HEK293 (cell line): Measurements from ENCODE around the gene TMEM208.

Experiments used
- CTCF ChIA-PET: fragments of 350-600 bp; formaldehyde crosslinking; extraction: SDS; loops from one replicate; lab custom pipeline; 2021; ENCODE audit warnings: antibody characterized with exemption; lab: Yijun Ruan, JAX
- POLR2A ChIA-PET: fragments of 300-600 bp; formaldehyde crosslinking; extraction: SDS; loops from one replicate; lab custom pipeline; 2020; ENCODE audit warnings: antibody characterized with exemption, inconsistent platforms; lab: Yijun Ruan, JAX
- H3K27ac ChIP-seq: fragments of 200-500 bp; sonication (Bioruptor generic); 2 replicates; pipeline ENCODE4 v1.5.1; 2014; ENCODE audit warnings: low read depth, low read length, control low read depth, inconsistent platforms; ENCODE audit errors: extremely low read depth
- H3K36me3 ChIP-seq, 2 experiments: fragments of 200-500 bp in 1 of 2; sonication (Bioruptor generic) in 1 of 2; 1 replicate in 1 of 2; 2 replicates in 1 of 2; pipeline ENCODE4 v1.5.1; 2014 to 2017; ENCODE audit warnings: inconsistent platforms in 2 of 2, low read length in 2 of 2; ENCODE audit not compliant: control insufficient read depth in 2 of 2, insufficient read depth in 1 of 2
- H3K4me1 ChIP-seq: fragments of 200-500 bp; sonication (Bioruptor generic); 2 replicates; pipeline ENCODE4 v1.5.1; 2014; ENCODE audit warnings: mild to moderate bottlenecking, low read length, inconsistent platforms; ENCODE audit not compliant: control insufficient read depth, insufficient read depth
- H3K4me3 ChIP-seq: 2 replicates; pipeline ENCODE4 v1.5.1; 2011; ENCODE audit warnings: low read depth, mild to moderate bottlenecking, control low read depth, low read length, moderate library complexity
- H3K9me3 ChIP-seq: fragments of 200-500 bp; sonication (Bioruptor generic); 2 replicates; pipeline ENCODE4 v1.5.1; 2014; ENCODE audit warnings: low read depth, low read length, inconsistent platforms; ENCODE audit not compliant: control insufficient read depth, insufficient read depth
- KLF1 ChIP-seq: fragments of 450-650 bp; formaldehyde crosslinking; IDR thresholded peaks from 2 replicates; pipeline ENCODE4 v1.5.1; 2016; ENCODE audit warnings: missing biosample characterization, missing genetic modification characterization
- KLF9 ChIP-seq: fragments of 450-650 bp; formaldehyde crosslinking; IDR thresholded peaks from 2 replicates; pipeline ENCODE4 v1.5.1; 2016; ENCODE audit warnings: missing biosample characterization, missing genetic modification characterization, low read depth
- PRDM1 ChIP-seq: fragments of 450-650 bp; formaldehyde crosslinking; IDR thresholded peaks from 2 replicates; pipeline ENCODE4; 2016; ENCODE audit warnings: missing biosample characterization, missing genetic modification characterization
- SP7 ChIP-seq: fragments of 450-650 bp; formaldehyde crosslinking; IDR thresholded peaks from 2 replicates; pipeline ENCODE4 v1.5.1; 2016; ENCODE audit warnings: missing biosample characterization, missing genetic modification characterization
- ZBTB17 ChIP-seq: fragments of 450-650 bp; formaldehyde crosslinking; IDR thresholded peaks from 2 replicates; pipeline ENCODE4 v1.5.1; 2016; ENCODE audit warnings: missing biosample characterization, missing genetic modification characterization
- ZBTB20 ChIP-seq: fragments of 450-650 bp; formaldehyde crosslinking; IDR thresholded peaks from 2 replicates; pipeline ENCODE4 v1.5.1; 2016; ENCODE audit warnings: missing biosample characterization, missing genetic modification characterization
- ZIC2 ChIP-seq: fragments of 450-650 bp; formaldehyde crosslinking; IDR thresholded peaks from 2 replicates; pipeline ENCODE4 v1.5.1; 2016; ENCODE audit warnings: missing biosample characterization, missing genetic modification characterization
- ZNF132 ChIP-seq: fragments of 450-650 bp; formaldehyde crosslinking; IDR thresholded peaks from 2 replicates; pipeline ENCODE4 v1.5.1; 2017; ENCODE audit warnings: missing biosample characterization, missing genetic modification characterization, borderline replicate concordance
- ZNF292 ChIP-seq: fragments of 450-650 bp; formaldehyde crosslinking; IDR thresholded peaks from 2 replicates; pipeline ENCODE4 v1.5.1; 2016; ENCODE audit warnings: low read depth, missing biosample characterization, missing genetic modification characterization, borderline replicate concordance
- ZNF324 ChIP-seq: fragments of 450-650 bp; formaldehyde crosslinking; IDR thresholded peaks from 2 replicates; pipeline ENCODE4 v1.5.1; 2016; ENCODE audit warnings: missing biosample characterization, missing genetic modification characterization
- ZNF335 ChIP-seq: fragments of 450-650 bp; formaldehyde crosslinking; conservative IDR thresholded peaks from 2 replicates; pipeline ENCODE4 v1.5.1; 2016; ENCODE audit warnings: missing biosample characterization, missing genetic modification characterization
- ZNF423 ChIP-seq: fragments of 450-650 bp; formaldehyde crosslinking; IDR thresholded peaks from 2 replicates; pipeline ENCODE4 v1.5.1; 2016; ENCODE audit warnings: missing biosample characterization, missing genetic modification characterization
- ZNF549 ChIP-seq: fragments of 450-650 bp; IDR thresholded peaks from 2 replicates; pipeline ENCODE4 v1.5.1; 2018; ENCODE audit warnings: missing biosample characterization, missing genetic modification characterization, mild to moderate bottlenecking, inconsistent platforms, moderate library complexity
- ZNF600 ChIP-seq: fragments of 450-650 bp; formaldehyde crosslinking; IDR thresholded peaks from 2 replicates; pipeline ENCODE4 v1.5.1; 2016; ENCODE audit warnings: missing biosample characterization, missing genetic modification characterization
- ZNF660 ChIP-seq: fragments of 450-650 bp; IDR thresholded peaks from 2 replicates; pipeline ENCODE4 v1.5.1; 2018; ENCODE audit warnings: missing biosample characterization, mild to moderate bottlenecking, missing genetic modification characterization
- ZNF777 ChIP-seq: fragments of 450-650 bp; formaldehyde crosslinking; IDR thresholded peaks from 2 replicates; pipeline ENCODE4 v1.5.1; 2017; ENCODE audit warnings: missing biosample characterization, missing genetic modification characterization, borderline replicate concordance
- ZNF785 ChIP-seq: fragments of 450-650 bp; formaldehyde crosslinking; IDR thresholded peaks from 2 replicates; pipeline ENCODE4 v1.5.1; 2016; ENCODE audit warnings: missing biosample characterization, missing genetic modification characterization
- ZXDB ChIP-seq: fragments of 450-650 bp; formaldehyde crosslinking; IDR thresholded peaks from 2 replicates; pipeline ENCODE4 v1.5.1; 2016; ENCODE audit warnings: missing biosample characterization, missing genetic modification characterization
- TF ChIP-seq, protein P1 (sequence below): fragments of 450-650 bp; formaldehyde crosslinking; IDR thresholded peaks from 2 replicates; pipeline ENCODE4 v1.5.1; 2016; ENCODE audit warnings: missing biosample characterization, missing genetic modification characterization
- TF ChIP-seq, protein P2 (sequence below): fragments of 450-650 bp; formaldehyde crosslinking; IDR thresholded peaks from 2 replicates; pipeline ENCODE4 v1.5.1; 2016; ENCODE audit warnings: missing biosample characterization, missing genetic modification characterization
- TF ChIP-seq, protein P3 (sequence below): fragments of 450-650 bp; formaldehyde crosslinking; IDR thresholded peaks from 2 replicates; pipeline ENCODE4 v1.5.1; 2016; ENCODE audit warnings: missing biosample characterization, missing genetic modification characterization
- TF ChIP-seq, protein P4 (sequence below): fragments of 450-650 bp; formaldehyde crosslinking; conservative IDR thresholded peaks from 2 replicates; pipeline ENCODE4 v1.5.1; 2016; ENCODE audit warnings: low read depth, missing biosample characterization, missing genetic modification characterization
- TF ChIP-seq, protein P5 (sequence below): fragments of 450-650 bp; formaldehyde crosslinking; IDR thresholded peaks from 2 replicates; pipeline ENCODE4 v1.5.0; 2017; ENCODE audit warnings: missing biosample characterization, missing genetic modification characterization, borderline replicate concordance

The TMEM208 gene

DNA sequence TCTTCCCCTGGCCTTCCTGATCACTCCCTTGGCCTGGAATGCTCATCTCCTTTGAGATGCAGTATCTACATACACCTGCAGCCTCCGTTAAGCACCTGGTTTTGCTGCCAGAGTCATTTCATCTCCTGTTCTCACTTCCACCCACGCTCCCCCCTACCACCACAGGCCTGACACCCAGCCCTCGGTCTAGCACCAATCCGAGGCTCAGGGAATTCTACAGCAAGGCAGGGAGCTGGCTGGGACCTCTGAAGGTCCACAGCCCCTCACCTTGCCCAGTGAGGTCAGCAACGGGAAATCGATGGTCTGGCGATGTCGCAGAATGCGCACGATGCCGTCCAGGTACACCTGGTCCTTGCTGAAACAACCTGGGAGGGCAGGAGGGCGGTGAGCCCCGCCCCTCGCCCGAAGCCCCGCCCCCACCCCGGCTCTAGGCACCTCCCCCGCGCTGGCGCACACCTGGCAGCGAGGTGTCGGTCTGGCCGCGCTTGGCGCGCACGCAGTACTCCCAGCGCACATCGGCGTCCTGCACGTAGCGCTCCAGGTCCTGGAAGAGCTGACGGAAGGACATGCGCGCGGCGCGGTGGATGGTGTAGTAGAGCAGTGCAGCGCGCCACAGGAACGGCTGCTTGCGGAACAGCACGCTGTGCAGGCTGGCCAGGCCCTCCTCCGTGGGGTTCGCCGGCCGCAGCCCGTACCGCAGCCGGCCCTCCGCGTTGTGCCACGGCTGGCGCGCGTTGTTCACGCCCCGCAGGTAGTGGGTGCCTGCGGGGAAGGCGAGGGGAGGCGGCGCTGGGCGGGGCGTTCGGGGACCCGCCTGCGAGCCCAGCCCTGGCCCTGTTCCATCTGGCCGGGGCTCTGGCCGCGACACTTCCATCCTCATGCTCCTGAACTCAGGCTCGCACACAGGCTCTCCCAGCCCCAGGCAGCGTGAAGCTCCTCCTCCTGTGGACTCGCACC, 48.9 kb upstream of the TMEM208 start:
- Histone ChIP-seq H3K4me1 (peaks cover 15% of the 10 kb centered on the region), H3K27ac (peak overlapping the region; percentile 37; the same call in 1 of the 2 replicates), H3K9me3 (no peaks in the 10 kb centered on the region), H3K36me3 (peaks cover 0 to 41% of the 10 kb centered on the region in 2 experiments; a peak in 1 of 3 replicates), H3K4me3 (peak overlapping the region; percentile 31)
- ChIA-PET POLR2A (interaction anchor here (0.6 to 1.0 kb wide), 5 partner anchors 21 to 736 kb away, joined by 3 to 10 read pairs (median 5); partner anchors contain the start of gene CBFB), CTCF (interaction anchor here (0.6 to 1.3 kb wide), 4 partner anchors 9 to 217 kb away, joined by 3 read pairs; partner anchors contain the start of gene CES3)
- TF ChIP-seq ZNF660 (tag by site-specific recombination): peak; percentile 56; the same call in 1 of the 2 replicates
- TF ChIP-seq, protein P1, sequence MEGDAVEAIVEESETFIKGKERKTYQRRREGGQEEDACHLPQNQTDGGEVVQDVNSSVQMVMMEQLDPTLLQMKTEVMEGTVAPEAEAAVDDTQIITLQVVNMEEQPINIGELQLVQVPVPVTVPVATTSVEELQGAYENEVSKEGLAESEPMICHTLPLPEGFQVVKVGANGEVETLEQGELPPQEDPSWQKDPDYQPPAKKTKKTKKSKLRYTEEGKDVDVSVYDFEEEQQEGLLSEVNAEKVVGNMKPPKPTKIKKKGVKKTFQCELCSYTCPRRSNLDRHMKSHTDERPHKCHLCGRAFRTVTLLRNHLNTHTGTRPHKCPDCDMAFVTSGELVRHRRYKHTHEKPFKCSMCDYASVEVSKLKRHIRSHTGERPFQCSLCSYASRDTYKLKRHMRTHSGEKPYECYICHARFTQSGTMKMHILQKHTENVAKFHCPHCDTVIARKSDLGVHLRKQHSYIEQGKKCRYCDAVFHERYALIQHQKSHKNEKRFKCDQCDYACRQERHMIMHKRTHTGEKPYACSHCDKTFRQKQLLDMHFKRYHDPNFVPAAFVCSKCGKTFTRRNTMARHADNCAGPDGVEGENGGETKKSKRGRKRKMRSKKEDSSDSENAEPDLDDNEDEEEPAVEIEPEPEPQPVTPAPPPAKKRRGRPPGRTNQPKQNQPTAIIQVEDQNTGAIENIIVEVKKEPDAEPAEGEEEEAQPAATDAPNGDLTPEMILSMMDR (tag by site-specific recombination): peak; percentile 75
- TF ChIP-seq KLF1 (tag by site-specific recombination): peak; percentile 82
- 0 out of 2 replicates have a peak, but pooled peaks have one; percentile 25 for TF ChIP-seq ZNF335
- TF ChIP-seq ZNF549 (tag by site-specific recombination): no peak
- TF ChIP-seq, protein P2, sequence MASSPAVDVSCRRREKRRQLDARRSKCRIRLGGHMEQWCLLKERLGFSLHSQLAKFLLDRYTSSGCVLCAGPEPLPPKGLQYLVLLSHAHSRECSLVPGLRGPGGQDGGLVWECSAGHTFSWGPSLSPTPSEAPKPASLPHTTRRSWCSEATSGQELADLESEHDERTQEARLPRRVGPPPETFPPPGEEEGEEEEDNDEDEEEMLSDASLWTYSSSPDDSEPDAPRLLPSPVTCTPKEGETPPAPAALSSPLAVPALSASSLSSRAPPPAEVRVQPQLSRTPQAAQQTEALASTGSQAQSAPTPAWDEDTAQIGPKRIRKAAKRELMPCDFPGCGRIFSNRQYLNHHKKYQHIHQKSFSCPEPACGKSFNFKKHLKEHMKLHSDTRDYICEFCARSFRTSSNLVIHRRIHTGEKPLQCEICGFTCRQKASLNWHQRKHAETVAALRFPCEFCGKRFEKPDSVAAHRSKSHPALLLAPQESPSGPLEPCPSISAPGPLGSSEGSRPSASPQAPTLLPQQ (tag by site-specific recombination): peak; percentile 34; the same call in 1 of the 2 replicates
- no peak for TF ChIP-seq ZNF777 (tag by site-specific recombination)
- no peak for TF ChIP-seq ZNF785 (tag by site-specific recombination)
- TF ChIP-seq ZNF600 (tag by site-specific recombination): peak; percentile 91
- no peak for TF ChIP-seq ZNF423 (tag by site-specific recombination)
- TF ChIP-seq, protein P3, sequence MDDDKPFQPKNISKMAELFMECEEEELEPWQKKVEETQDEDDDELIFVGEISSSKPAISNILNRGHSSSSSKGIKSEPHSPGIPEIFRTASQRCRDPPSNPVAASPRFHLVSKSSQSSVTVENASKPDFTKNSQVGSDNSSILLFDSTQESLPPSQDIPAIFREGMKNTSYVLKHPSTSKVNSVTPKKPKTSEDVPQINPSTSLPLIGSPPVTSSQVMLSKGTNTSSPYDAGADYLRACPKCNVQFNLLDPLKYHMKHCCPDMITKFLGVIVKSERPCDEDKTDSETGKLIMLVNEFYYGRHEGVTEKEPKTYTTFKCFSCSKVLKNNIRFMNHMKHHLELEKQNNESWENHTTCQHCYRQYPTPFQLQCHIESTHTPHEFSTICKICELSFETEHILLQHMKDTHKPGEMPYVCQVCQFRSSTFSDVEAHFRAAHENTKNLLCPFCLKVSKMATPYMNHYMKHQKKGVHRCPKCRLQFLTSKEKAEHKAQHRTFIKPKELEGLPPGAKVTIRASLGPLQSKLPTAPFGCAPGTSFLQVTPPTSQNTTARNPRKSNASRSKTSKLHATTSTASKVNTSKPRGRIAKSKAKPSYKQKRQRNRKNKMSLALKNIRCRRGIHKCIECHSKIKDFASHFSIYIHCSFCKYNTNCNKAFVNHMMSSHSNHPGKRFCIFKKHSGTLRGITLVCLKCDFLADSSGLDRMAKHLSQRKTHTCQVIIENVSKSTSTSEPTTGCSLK (tag by site-specific recombination): no peak
- TF ChIP-seq ZNF324 (tag by site-specific recombination): no peak
- no peak for TF ChIP-seq PRDM1
- TF ChIP-seq SP7: peak; percentile 46; the same call in 1 of the 2 replicates
- TF ChIP-seq, protein P4, sequence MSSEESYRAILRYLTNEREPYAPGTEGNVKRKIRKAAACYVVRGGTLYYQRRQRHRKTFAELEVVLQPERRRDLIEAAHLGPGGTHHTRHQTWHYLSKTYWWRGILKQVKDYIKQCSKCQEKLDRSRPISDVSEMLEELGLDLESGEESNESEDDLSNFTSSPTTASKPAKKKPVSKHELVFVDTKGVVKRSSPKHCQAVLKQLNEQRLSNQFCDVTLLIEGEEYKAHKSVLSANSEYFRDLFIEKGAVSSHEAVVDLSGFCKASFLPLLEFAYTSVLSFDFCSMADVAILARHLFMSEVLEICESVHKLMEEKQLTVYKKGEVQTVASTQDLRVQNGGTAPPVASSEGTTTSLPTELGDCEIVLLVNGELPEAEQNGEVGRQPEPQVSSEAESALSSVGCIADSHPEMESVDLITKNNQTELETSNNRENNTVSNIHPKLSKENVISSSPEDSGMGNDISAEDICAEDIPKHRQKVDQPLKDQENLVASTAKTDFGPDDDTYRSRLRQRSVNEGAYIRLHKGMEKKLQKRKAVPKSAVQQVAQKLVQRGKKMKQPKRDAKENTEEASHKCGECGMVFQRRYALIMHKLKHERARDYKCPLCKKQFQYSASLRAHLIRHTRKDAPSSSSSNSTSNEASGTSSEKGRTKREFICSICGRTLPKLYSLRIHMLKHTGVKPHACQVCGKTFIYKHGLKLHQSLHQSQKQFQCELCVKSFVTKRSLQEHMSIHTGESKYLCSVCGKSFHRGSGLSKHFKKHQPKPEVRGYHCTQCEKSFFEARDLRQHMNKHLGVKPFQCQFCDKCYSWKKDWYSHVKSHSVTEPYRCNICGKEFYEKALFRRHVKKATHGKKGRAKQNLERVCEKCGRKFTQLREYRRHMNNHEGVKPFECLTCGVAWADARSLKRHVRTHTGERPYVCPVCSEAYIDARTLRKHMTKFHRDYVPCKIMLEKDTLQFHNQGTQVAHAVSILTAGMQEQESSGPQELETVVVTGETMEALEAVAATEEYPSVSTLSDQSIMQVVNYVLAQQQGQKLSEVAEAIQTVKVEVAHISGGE: peak; percentile 23; the same call in 1 of the 2 replicates
- TF ChIP-seq, protein P5, sequence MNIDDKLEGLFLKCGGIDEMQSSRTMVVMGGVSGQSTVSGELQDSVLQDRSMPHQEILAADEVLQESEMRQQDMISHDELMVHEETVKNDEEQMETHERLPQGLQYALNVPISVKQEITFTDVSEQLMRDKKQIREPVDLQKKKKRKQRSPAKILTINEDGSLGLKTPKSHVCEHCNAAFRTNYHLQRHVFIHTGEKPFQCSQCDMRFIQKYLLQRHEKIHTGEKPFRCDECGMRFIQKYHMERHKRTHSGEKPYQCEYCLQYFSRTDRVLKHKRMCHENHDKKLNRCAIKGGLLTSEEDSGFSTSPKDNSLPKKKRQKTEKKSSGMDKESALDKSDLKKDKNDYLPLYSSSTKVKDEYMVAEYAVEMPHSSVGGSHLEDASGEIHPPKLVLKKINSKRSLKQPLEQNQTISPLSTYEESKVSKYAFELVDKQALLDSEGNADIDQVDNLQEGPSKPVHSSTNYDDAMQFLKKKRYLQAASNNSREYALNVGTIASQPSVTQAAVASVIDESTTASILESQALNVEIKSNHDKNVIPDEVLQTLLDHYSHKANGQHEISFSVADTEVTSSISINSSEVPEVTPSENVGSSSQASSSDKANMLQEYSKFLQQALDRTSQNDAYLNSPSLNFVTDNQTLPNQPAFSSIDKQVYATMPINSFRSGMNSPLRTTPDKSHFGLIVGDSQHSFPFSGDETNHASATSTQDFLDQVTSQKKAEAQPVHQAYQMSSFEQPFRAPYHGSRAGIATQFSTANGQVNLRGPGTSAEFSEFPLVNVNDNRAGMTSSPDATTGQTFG (tag by site-specific recombination): no peak
- peak; percentile 83 for TF ChIP-seq ZBTB20
- TF ChIP-seq ZNF132 (tag by site-specific recombination): no peak
- no peak for TF ChIP-seq ZNF292 (tag by site-specific recombination)
- TF ChIP-seq ZIC2 (tag by site-specific recombination): peak; percentile 94
- peak; percentile 75 for TF ChIP-seq ZBTB17 (tag by site-specific recombination)
- TF ChIP-seq ZXDB: 0 out of 2 replicates have a peak, but pooled peaks have one; percentile 21
- peak; percentile 45 for TF ChIP-seq KLF9 (tag by site-specific recombination)
